ENCODE results near the gene NETO1. TPM values are rescaled to one million over a fixed set of nuclear protein-coding genes. Genes with fewer than 3 reads are reported as not detected.

NETO1 gene
- total RNA-seq, 4 donors from 2014 or later, result 0.47 to 7.6 TPM; not detected in 2

DNA sequence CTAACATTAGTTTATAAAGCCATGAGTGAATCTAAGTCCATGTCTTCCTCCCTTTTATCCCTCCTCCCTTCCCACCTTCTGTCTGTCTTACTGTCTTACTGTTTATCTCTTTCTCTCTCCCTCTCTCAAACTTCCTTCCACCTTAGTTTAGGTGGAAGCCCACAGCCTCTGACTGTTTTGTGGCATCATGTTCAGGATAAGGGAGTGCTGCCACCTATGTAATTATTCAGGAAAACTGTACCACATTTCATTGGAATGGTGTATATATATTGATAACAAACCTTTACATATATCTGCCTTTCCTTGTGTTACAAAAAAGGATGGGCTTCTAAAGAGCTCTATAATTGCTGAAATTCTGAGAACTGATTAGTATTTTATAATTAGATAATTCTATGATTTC lies 48.7 kb downstream of the NETO1 start:
- H3K27me3 ChIP-seq, result no peaks in the 10 kb centered on the region
- no peaks in the 10 kb centered on the region for H3K9me3 ChIP-seq
- no peaks in the 10 kb centered on the region for H3K36me3 ChIP-seq
- no peak for DNase-seq (ENCODE audit: low spot score in 2 of 2)
- H3K4me3 ChIP-seq, result no peak overlapping the region
- TF ChIP-seq EP300 (IDR thresholded peaks at IDR 0.05), result no peak
- TF ChIP-seq, protein P1, sequence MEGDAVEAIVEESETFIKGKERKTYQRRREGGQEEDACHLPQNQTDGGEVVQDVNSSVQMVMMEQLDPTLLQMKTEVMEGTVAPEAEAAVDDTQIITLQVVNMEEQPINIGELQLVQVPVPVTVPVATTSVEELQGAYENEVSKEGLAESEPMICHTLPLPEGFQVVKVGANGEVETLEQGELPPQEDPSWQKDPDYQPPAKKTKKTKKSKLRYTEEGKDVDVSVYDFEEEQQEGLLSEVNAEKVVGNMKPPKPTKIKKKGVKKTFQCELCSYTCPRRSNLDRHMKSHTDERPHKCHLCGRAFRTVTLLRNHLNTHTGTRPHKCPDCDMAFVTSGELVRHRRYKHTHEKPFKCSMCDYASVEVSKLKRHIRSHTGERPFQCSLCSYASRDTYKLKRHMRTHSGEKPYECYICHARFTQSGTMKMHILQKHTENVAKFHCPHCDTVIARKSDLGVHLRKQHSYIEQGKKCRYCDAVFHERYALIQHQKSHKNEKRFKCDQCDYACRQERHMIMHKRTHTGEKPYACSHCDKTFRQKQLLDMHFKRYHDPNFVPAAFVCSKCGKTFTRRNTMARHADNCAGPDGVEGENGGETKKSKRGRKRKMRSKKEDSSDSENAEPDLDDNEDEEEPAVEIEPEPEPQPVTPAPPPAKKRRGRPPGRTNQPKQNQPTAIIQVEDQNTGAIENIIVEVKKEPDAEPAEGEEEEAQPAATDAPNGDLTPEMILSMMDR (IDR thresholded peaks at IDR 0.05), result no peak
- TF ChIP-seq POLR2A (IDR thresholded peaks at IDR 0.05), result no peak
- H3K4me1 ChIP-seq, result no peaks in the 10 kb centered on the region
- H3K27ac ChIP-seq, result no peak overlapping the region

DNA sequence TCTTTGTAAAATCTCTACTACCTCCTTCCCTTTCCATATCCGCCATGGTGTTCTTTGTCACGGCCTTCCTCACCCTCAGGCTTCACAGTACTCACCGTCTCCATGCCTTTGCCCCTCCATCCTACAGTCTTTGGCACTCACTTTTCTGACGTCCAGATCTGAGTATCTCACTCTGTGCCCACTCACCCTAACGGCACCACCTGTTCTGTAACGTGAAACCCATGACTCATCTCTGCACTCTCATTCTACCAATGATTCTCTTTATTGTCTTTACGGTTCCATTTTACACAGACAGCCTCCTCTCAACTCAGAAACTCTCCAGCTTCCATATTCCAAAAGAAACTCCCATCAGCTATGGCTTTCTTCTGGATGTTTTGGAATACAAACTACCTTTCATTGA lies 56.7 kb downstream of the NETO1 start:
- H3K27me3 ChIP-seq, result no peaks in the 10 kb centered on the region
- no peaks in the 10 kb centered on the region for H3K36me3 ChIP-seq
- H3K9me3 ChIP-seq, result no peaks in the 10 kb centered on the region
- no peak overlapping the region for H3K4me3 ChIP-seq
- no peak overlapping the region for H3K27ac ChIP-seq
- DNase-seq (ENCODE audit: low spot score in 2 of 2), result no peak
- WGBS, result 74% methylated on average over 7 of the region's 7 CpGs
- no peak for TF ChIP-seq EP300 (IDR thresholded peaks at IDR 0.05)
- no peak for TF ChIP-seq POLR2A (IDR thresholded peaks at IDR 0.05)
- no peak for TF ChIP-seq POLR2AphosphoS5 (IDR thresholded peaks at IDR 0.05)
- TF ChIP-seq, protein P1 (IDR thresholded peaks at IDR 0.05), result no peak
- H3K4me1 ChIP-seq, result no peaks in the 10 kb centered on the region

DNA sequence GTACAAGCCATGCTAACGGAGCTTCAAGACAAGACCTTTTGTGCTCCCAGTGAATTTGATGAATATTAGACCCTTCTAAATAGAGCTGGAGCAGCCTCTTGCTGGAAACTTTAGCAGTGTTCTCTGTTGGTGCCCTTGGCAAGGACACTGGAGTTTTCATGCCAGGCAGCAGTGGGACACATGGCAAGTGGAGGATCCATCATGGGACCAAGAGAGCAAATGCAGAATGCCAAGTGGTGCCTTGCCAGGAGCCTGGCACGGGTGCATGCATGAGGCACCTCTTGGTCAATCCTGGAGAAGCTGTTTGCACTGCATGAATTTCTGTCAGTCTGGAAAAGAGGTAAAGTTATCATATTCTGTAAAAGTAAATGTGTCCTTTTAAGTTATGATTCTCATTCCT lies 59.1 kb downstream of the NETO1 start:
- no peak overlapping the region for H3K27ac ChIP-seq
- WGBS, result 52% methylated on average over 2 of the region's 2 CpGs
- no peaks in the 10 kb centered on the region for H3K4me1 ChIP-seq
- no peak for DNase-seq (ENCODE audit: low spot score in 2 of 2)
- H3K4me3 ChIP-seq, result no peak overlapping the region
- TF ChIP-seq EP300 (IDR thresholded peaks at IDR 0.05), result no peak
- TF ChIP-seq POLR2AphosphoS5 (IDR thresholded peaks at IDR 0.05), result no peak
- no peak for TF ChIP-seq POLR2A (IDR thresholded peaks at IDR 0.05)
- TF ChIP-seq, protein P1 (IDR thresholded peaks at IDR 0.05), result no peak
- no peaks in the 10 kb centered on the region for H3K9me3 ChIP-seq
- no peaks in the 10 kb centered on the region for H3K27me3 ChIP-seq
- no peaks in the 10 kb centered on the region for H3K36me3 ChIP-seq

DNA sequence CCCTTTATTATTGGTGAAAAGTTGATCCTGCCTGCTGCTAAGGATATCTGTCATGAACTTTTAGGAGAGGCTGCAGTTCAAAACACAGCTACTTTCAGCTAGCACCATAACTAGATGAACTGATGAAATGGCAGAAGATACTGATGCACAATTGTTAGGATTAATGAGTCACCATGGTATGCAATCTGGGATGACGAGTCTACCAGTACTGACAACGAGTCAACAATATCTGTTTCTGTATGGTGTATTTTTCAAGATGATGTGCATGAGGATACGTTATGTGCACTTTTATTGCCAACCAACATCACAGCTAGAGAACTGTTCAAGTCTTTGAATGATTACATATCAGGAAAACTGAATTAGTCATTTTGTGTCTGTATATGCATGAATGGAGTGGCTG lies 68.7 kb downstream of the NETO1 start:
- H3K4me3 ChIP-seq, result no peak overlapping the region
- DNase-seq (ENCODE audit: low spot score in 2 of 2), result no peak
- H3K9me3 ChIP-seq, result no peaks in the 10 kb centered on the region
- no peak overlapping the region for H3K27ac ChIP-seq
- H3K4me1 ChIP-seq, result no peaks in the 10 kb centered on the region
- no peaks in the 10 kb centered on the region for H3K36me3 ChIP-seq
- TF ChIP-seq EP300 (IDR thresholded peaks at IDR 0.05), result no peak
- no peak for TF ChIP-seq POLR2A (IDR thresholded peaks at IDR 0.05)
- TF ChIP-seq POLR2AphosphoS5 (IDR thresholded peaks at IDR 0.05), result no peak
- TF ChIP-seq, protein P1 (IDR thresholded peaks at IDR 0.05), result no peak
- H3K27me3 ChIP-seq, result no peaks in the 10 kb centered on the region
- WGBS, result 78% methylated on average over 3 of the region's 3 CpGs

DNA sequence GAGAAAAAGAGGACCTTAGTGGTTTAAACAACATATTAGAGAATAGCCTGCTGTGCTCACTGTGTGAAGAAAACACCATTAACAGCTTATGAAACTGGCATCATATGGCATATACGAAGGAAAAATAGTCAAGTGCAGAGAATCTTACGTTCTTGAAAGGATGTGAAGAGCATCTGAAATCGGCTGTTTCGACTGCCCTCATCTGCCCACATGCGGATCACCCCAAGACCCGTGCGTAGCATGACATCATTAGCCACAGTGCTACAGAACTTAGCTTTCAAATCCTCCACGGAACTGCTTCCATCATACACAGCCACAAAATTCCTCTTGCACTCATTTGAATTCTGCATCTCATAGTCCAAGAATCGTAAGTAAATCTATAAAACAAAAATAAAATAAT lies 84.3 kb downstream of the NETO1 start:
- TF ChIP-seq EP300 (IDR thresholded peaks at IDR 0.05) (no peak), POLR2A (IDR thresholded peaks at IDR 0.05) (no peak), POLR2AphosphoS5 (IDR thresholded peaks at IDR 0.05) (no peak)
- TF ChIP-seq, protein P1 (IDR thresholded peaks at IDR 0.05), result no peak
- no peaks in the 10 kb centered on the region for H3K36me3 ChIP-seq
- no peaks in the 10 kb centered on the region for H3K9me3 ChIP-seq
- DNase-seq (ENCODE audit: low spot score in 2 of 2), result no peak
- WGBS, result 68% methylated on average over 9 of the region's 9 CpGs
- H3K27me3 ChIP-seq, result no peaks in the 10 kb centered on the region
- no peak overlapping the region for H3K27ac ChIP-seq
- no peaks in the 10 kb centered on the region for H3K4me1 ChIP-seq
- no peak overlapping the region for H3K4me3 ChIP-seq
